GM21619 (cell line): ENCODE results near the gene PPP2R3A.

Experiments used
- ATAC-seq: cut with Tn5 transposase; IDR thresholded peaks from one replicate; pipeline ENCODE4 v1.9.1; 2021; ENCODE audit not compliant: unreplicated experiment

PPP2R3A gene

GRCh38 chr3:135970506-135971116, 5.1 kb downstream of the PPP2R3A start:
- no peak for ATAC-seq

GRCh38 chr3:135973841-135974240, 8.3 kb downstream of the PPP2R3A start:
- ATAC-seq = no peak

GRCh38 chr3:135975053-135975452, 9.5 kb downstream of the PPP2R3A start:
- no peak for ATAC-seq

GRCh38 chr3:135975536-135975935, 10.0 kb downstream of the PPP2R3A start:
- no peak for ATAC-seq

GRCh38 chr3:135980343-135980742, 14.8 kb downstream of the PPP2R3A start:
- ATAC-seq = no peak

- ATAC-seq = no peak
These were observed 16.3 kb downstream of the PPP2R3A start for GRCh38 chr3:135981701-135982403.

- no peak for ATAC-seq
These were observed 16.9 kb downstream of the PPP2R3A start for GRCh38 chr3:135982404-135982761.

GRCh38 chr3:135982922-135983581, 17.5 kb downstream of the PPP2R3A start:
- no peak for ATAC-seq

- ATAC-seq = no peak
These were observed 22.1 kb downstream of the PPP2R3A start for GRCh38 chr3:135987661-135988060.

- ATAC-seq = no peak
These were observed 23.7 kb downstream of the PPP2R3A start for GRCh38 chr3:135989242-135989641.

GRCh38 chr3:135990903-135991302, 25.4 kb downstream of the PPP2R3A start:
- ATAC-seq = no peak

GRCh38 chr3:135991621-135992020, 26.1 kb downstream of the PPP2R3A start:
- no peak for ATAC-seq

- ATAC-seq = no peak
These were observed 26.5 kb downstream of the PPP2R3A start for GRCh38 chr3:135992072-135992471.

GRCh38 chr3:135994708-135995337, 29.3 kb downstream of the PPP2R3A start:
- no peak for ATAC-seq

GRCh38 chr3:135995766-135996165, 30.2 kb downstream of the PPP2R3A start:
- no peak for ATAC-seq

- ATAC-seq = no peak
These were observed 32.2 kb downstream of the PPP2R3A start for GRCh38 chr3:135997554-135998320.

GRCh38 chr3:136008221-136008620, 42.7 kb downstream of the PPP2R3A start:
- no peak for ATAC-seq

- ATAC-seq = no peak
These were observed 43.4 kb downstream of the PPP2R3A start for GRCh38 chr3:136008732-136009470.

GRCh38 chr3:136018876-136019275, 53.3 kb downstream of the PPP2R3A start:
- ATAC-seq = no peak

- no peak for ATAC-seq
These were observed 56.3 kb downstream of the PPP2R3A start for GRCh38 chr3:136021803-136022202.
